GM19397 (cell line): Measurements from ENCODE around the gene P2RX6.

Experiments used
- ATAC-seq: cut with Tn5 transposase; IDR thresholded peaks from one replicate; pipeline ENCODE4 v1.9.1; 2021; ENCODE audit warnings: mild to moderate bottlenecking, moderate library complexity; ENCODE audit not compliant: unreplicated experiment

Gene P2RX6

DNA sequence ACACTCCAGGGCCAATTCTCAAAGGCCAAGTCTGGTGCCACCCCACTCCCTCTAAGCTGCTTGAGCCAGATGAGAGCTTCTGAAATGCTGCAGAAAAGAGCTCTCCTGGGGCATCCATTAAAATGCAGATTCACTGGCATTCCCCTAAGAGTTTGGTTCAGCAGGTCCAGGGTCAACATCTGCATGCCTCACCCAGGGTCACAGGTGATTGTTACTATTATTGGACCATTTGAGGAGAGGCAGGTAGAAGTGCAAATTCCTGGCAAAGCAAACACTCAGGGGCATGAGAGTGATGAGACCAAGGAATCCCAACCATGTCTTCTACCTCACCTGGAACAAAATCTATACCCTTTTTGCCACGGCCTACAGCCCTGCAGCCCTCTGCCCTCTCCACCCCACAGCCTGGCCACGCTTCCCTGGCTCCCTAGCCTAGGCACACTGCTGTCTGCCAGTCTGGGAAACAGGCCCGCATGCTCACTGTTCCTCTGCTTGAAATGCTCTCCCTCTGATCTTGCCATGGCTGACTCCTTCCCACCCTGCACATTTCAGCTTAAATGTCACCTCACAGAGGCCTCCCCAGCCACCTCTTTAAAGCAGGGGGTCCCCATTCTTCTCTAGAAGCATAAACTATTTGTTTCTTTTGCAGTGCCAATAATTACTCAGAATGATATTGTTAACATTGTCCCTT is 4.4 kb upstream of the P2RX6 start:
- no peak for ATAC-seq

DNA sequence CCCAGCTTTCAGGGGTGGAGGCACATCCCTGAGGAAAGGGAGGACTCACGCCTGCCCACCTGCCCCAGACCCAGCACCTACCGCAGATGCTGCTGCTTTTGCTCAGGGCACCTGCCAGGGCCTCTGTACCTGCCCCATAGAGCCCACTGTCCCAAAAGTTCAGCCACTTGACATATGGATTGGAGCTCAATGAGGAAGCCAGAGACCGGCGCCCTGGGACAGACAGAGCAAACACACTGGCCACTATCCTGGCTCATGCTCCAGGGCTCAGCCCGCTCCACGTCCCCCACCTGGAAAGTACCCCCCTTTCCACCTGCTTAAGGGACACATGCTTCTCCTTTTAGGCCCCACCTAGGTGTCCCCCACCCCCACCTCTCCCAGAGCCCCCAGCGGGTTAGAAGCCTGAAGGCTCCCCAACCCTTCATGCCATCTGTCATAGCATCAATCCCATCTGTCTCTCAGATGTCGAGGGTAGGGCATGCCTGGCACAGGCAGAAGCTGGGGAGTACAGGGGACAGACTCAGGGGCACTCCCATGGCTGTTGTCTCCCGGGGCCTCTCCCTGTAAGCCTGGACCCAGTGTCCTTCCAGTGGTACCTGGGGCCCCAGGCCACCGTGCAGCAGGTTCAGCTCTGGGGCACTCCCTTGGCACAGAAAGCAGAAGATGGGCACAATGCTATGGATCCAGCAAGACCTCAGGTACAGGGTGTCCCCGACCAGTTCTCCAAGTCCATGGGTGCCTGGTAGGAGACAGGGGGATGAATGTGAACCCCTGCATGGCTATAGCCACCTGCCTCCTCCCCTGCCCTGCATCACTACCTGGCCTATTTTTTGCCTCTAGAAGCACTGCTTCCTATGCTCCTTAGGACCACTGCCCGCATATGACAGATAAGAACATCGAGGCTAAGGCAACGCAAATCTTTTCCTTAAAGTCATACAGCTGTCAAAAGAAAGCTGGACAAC is 2.2 kb upstream of the P2RX6 start:
- no peak for ATAC-seq

GRCh38 chr22:21013657-21014201 is 1.2 kb upstream of the P2RX6 start:
- ATAC-seq, result no peak

DNA sequence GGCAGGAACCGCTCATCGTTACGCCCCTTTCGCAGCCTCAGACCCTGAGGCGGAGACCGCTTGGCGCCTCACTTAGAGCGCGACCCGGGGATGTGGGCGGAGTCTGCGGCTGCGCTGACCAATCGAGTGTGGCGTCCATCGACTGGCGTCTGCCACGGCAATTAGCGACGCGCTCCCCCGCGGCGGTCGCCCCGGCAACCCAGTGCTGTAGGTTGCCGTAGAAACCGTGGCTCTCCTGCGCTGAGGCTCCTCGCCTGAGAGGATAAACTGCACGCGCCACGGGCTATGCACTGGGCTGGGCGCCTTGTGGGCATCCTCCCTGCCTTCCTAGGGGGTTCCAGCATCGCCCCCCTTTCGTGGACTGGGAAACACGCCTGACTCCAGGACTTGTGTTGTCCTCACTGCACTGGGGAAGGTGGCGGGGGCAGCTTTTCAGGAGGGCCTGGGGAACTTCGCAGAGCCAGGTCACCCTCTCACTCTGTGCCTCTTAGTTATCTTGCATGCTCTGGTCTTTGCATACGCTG is 701 bp upstream of the P2RX6 start:
- peak; percentile 88 for ATAC-seq

DNA sequence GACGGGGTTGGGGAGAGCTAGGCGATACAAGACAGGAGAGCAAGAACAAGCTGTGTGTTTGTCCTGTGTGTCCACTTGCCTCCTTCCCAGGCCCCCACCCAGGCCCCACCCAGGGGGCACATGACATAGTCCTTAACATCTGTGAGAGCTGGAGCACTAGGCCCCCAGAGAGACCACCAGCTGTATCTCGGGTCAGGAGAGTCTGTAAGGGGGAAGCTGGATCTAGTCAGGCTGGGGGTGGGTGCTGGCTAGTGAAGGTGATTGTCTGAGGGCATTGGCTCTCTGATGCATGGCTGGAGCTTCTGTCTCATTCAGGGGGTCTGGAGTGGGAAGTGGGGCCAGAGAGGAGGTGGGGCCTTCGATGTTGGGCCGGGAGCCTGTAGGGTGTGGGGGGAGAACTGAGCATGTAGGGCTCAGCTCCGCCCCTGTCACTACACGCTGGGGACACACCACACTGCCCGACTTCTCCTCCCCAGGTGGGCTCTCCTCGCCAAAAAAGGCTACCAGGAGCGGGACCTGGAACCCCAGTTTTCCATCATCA is 571 bp downstream of the P2RX6 start:
- no peak for ATAC-seq

- no peak for ATAC-seq
Measured at GRCh38 chr22:21016644-21017420, 1.9 kb downstream of the P2RX6 start.

GRCh38 chr22:21018314-21018713 is 3.3 kb downstream of the P2RX6 start:
- no peak for ATAC-seq

- no peak for ATAC-seq
Measured at GRCh38 chr22:21020802-21021429, 6.0 kb downstream of the P2RX6 start.

GRCh38 chr22:21022507-21022906 is 7.5 kb downstream of the P2RX6 start:
- no peak for ATAC-seq

- no peak for ATAC-seq
Measured at GRCh38 chr22:21022955-21023614, 8.1 kb downstream of the P2RX6 start.

- no peak for ATAC-seq
Measured at GRCh38 chr22:21025266-21025665, 10.3 kb downstream of the P2RX6 start.

GRCh38 chr22:21025763-21026755 is 11.1 kb downstream of the P2RX6 start:
- no peak for ATAC-seq

GRCh38 chr22:21026783-21027692 is 12.1 kb downstream of the P2RX6 start:
- no peak for ATAC-seq

DNA sequence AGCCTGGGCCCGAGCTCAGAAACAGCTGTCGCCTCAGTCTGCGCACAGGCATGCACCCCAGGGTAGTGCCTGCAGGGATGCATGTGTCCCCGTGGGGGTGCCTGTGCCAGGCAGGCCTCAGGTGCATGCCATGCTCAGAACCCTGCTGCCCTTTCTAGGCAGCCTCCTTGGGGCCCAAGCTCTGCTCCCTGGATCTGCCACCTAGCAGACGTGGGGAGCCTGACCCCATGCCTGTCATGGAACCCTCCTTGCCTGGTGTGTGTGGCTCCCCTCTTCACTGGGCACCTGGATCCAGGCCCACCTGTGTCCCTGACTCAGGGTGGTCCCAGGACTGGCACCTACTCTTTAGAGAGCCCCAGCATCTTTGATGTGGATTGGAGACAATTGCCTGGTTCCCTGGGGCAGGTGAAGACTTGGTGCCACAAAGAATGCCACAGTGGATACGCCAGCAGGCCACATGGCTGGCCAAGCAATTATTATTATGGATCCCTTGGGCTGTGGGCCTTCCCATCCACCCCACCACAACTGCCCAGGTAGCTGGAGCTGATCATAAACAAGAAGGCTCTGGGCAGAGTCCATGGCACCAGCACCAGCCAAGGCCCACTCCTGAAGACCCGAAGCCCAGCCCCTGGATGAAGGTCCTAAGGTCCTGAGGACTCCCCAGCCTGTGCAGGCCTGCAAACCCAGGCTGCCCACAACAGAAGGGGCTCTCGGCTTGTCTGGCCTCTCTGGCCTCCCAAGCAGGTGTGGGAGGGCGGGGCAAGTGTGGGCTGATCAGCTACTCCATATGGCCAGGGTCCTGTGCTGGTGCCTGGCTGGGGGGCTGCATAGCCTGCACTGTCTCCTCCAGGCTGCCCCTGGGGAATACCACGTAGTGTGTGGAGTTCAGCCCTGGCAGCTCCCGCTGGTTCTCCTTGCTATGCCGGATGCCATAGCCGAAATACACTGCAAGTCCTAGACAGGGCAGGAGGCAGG is 13.6 kb downstream of the P2RX6 start:
- ATAC-seq, result no peak

DNA sequence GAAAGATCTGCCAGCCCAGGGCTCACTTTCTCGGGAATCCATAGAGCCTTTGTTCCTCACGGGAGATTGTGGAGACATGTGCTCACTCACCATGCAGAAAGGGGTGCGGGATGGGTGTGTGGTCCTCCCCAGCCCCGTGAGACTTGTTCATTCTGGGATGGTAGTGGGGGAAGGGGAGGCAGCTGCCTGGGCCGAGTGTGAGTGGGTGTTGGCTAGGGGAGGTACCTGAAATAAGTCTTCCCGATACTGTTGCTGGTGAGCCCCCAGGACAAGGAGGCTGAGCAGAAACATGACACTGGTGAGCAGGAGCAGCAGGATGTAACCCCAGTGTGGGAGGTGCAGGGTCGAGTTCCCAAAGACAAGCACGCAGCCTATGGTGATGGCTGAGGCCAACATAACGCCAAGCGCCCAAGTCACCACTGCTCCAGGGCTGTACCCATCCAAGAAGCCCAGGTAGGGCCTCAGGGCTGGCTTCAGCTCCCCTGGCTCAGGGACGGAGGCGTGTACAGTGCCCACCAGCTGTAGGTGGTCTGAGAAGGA is 14.6 kb downstream of the P2RX6 start:
- ATAC-seq, result no peak

DNA sequence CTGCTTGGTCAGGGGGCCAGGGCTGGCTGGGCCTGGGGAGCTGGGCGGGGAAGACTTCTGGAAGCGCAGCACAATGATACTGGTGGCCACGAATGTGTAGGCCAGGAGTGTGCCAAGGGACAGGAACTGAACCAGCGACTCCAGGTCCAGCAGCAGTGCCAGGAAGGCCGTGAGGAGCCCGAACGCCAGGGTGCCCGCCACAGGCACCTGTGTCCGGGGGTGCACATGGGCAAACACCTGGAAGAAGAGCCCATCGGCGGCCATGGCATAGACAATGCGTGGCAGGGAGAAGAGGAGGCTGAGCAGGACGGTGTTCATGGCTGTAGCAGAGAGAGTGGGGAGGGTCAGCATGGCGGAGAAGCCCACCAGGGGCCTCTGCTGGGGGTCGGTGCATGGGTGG is 15.1 kb downstream of the P2RX6 start:
- ATAC-seq, result no peak
